ENCODE measurements around the gene FOXL1.

FOXL1 gene

DNA sequence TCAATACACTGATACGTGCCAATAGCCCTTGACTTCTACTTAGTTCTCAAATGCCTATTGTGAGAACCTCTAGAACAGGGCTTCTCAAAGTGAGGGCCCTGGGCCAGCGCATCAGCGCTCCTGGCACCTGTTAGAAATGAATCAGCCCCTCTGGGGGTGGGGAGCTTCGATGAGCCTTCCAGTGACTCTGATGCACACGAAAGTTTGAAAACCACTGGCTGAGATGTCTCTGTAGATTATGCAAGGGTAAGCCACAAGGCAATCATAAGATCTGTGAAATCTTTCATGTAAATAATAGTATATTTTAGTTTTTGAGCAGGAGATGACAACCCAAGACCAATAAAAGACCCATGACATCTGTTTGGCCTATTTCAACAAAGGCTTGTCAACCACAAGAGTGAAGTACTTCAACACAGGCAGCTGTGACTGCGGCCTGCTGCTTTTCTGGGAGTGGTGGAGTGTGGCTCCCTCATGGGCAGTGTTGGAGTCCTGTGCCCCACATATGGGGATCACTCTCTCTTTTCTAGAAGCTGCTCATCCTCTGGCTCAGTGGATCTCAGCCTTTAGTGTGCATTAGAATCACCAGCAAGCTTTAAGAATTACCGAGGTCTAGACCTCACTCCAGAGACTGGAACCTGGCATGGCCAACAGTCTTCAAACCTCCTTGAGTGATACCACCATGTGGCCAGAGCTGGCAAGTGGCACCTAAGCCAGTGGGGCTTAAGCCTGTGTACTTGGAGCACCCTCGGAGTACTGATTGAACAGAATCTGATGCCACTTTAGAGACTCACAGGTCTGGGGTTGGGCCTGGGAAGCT is 29.1 kb upstream of the FOXL1 start:
- DNase-seq = peak; percentile 30

DNA sequence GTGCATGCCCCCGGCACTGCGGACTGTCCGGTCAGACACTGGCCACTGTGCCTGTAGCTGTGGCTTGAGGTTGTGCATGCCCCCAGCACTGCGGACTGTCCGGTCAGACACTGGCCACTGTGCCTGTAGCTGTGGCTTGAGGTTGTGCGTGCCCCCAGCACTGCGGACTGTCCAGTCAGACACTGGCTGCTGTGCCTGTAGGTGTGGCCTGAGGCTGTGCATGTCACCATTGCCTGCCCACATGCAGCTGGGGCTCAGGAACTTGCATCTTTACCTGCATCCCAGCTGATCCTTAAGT is 28.5 kb upstream of the FOXL1 start:
- no peak for DNase-seq

DNA sequence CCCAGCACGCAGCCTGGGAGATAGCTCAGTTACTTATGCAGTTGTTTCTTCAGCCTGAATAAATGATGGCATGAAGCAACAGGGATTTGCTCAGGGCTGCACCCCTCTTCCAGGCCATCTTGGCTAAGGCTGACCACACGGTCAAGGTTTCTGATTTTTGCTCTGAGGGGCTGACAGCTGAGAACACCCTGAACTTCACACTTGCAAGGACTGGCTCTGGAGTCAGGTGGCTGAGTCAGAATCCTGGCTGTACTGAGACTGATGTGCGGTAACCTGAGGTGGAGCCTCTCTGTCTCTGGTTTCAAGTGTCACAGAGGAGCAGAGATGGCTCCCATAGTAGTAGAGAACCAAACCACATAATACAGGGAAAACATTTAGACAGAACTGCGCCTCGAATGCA is 28.1 kb upstream of the FOXL1 start:
- DNase-seq = no peak

DNA sequence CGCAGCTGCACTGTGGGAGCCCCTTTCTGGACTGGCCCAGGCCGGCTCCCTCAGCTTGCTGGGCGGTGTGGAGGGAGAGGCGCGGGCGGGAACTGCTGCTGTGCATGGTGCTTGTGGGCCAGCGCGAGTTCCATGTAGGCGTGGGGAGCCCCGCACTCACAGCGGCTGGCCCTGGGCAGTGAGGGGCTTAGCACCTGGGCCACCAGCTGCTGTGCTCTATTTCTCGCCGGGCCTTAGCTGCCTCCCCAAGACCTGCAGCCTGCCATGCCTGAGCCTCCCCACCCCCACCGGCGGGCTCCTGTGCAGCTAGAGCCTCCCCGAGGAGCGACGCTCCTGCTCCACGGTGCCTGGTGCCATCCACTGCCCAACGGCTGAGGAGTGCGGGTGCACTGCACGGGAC is 25.0 kb upstream of the FOXL1 start:
- DNase-seq = no peak

DNA sequence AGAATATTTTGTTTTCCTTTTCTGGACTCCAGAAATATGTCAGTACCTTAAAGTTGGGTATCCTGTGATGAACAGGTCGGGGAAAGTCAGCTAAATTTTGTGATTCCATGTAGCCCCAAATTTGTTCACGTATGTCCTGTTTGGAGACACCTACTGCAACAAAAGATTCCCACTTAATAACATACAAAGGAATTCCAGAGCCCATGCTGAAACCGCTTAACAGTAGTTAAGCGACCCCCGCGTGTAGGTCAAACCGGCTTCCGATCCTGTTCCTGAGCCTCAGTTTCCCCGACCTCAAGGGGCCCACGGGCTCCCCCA is 23.8 kb upstream of the FOXL1 start:
- DNase-seq = no peak

DNA sequence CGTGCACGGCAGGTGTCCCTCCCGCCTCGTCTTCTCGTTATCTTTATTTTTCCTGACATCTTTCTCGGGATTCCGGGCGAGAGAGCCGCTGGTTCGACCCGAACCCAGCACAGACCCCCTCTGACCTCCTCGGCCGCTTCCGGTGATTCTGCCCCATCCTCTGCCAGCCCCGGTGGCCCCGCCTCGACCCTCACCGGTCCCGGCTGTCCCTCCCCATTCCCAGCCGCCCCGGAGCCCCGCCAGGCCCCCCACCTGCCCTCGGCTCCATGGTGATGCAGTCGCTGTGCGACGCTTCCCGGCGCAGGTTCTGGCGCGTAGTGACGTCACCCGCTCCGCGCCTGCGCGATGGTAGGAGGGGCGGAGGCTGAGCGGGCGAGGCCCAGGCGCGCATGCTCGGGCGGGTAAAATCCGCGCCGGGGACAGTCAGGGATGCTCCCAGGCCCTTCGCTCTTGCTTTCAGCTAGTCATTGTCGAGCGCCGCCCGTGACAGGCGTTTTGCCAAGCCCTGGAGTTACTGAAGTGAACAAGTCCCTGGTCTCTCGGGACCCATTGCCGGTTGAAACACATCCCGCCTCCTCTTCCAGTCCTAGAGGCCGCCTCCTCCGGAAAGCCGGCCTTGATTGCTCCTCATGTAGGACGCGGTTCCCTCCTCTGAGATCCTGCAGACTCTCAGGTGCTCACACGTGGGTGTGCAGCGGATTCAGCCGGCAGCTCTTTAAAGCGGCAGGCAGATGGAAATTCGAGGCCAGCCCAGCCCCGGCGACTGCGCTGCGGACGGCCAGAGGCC is 23.2 kb upstream of the FOXL1 start, which contains the start of gene MTHFSD:
Gene MTHFSD, minus strand, starts transcription at position 319 of the 787 bp plus-strand sequence. Its CDS starts 51 bp downstream, at position 268.
- DNase-seq = peak; percentile 94

DNA sequence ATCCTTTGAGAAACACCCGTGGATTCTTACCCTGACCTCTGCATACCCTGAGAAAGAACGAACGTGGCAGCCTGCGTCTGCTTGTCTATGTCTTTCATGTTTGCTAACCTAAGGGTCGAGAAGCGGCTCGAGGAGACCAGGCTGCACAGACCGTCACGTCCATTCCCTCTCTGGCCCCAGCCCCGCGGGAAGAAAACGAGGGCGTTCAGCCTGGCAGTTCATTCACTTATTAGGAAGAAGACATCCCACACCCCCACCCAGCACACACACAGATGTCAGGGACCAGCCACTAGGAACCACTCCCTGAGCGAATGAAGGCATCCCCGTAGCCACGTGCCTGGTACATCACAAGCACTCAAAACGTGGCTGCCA is 22.7 kb upstream of the FOXL1 start:
- DNase-seq = no peak

DNA sequence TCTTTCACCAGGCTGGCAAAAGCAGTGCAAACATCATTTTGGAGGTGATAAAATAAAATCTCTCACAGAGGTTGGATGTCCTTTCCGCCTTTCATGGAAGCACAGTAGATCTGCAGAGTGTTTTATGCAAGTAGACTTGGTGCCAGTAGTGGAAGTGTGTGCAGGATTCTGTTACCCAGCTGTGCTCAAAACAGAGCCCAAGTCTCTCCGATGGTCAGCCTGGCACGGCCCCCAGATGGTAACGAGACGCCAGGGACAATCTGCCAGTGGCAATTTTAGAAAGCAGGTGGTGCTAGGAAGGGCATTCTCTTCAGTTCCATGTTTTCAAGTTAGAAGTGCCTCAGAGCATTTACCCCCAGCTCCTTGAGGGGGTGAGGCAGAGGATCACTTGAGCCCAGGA is 21.8 kb upstream of the FOXL1 start:
- no peak for DNase-seq

DNA sequence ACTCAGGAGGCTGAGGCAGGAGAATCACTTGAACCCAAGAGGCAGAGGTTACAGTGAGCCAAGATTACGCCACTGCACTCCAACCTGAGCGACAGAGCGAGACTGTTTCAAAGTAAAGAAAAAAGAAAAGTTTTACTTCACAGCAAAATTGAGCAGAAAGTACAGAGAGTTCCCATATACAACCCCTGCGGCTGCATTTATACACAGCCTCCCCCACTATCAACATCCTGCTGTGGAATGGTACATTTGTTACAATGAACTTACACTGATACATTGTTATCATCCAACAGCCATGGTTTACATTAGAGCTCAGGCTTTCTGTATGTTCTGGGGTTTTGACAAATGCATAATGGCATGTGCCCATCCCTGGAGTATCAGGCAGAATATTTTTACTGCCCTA is 20.8 kb upstream of the FOXL1 start:
- no peak for DNase-seq

DNA sequence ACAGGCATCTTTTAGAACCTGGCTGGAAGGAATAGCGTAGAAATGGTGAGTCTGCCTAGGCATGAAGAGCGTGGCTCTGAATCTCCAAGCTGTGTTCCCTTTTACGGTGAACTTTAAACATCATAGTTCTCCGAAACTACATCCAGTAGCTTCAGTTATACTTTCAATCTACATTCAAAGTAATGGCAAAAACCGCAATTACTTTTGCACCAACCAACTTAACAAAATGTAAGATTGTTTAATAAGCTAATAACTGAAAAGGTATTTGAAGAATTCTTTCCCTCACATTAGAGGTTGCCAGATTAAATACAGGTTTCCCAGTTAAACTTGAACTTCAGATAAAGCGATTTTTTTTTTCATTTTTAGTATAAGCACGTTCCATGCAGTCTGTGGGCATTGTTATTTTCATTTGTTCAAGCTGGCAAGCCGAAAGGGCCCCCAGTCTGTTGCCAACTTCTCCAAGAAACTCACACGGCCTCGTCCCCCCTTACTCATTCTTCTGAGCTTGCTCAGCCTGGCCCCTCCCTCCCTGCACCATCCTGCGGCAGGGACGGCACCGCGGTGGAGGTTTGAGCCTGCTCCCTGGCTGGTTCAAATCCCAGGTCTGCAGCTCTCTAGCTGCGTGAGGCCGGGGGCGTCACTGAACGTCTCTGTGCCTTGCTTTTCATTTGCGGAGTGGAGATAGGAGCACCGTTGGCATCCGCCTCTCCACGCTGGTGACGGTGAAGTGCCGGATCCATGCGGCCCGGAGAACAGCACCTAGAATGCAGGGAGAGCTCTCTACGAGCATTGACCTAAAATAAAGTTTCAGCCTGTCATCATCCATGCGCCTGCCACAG is 19.8 kb upstream of the FOXL1 start:
- no peak for DNase-seq

DNA sequence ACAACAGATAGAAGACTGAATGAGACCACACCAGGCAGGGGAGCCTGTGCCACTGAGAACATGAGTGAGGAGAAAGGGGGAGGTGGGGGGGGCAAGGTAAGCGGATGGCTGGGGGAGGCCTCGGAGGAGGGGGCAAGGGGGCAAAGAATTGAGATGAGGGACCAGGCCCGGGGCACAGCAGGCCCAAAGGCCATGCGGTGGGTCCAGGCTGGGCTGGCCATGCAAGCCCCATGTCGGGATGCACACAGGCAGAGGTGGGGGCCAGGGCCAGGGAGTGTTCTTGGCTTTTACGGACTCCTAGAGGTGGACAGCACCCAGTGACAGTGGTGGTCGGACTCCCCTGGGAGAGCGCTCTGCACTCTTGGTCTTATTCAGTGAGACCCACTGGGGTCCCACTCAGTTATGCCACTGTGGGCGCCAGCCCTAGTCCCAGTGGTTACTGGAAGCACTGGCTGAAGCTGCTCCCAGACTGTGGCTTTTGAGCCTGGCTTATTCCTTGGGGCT is 18.5 kb upstream of the FOXL1 start:
- DNase-seq = no peak

DNA sequence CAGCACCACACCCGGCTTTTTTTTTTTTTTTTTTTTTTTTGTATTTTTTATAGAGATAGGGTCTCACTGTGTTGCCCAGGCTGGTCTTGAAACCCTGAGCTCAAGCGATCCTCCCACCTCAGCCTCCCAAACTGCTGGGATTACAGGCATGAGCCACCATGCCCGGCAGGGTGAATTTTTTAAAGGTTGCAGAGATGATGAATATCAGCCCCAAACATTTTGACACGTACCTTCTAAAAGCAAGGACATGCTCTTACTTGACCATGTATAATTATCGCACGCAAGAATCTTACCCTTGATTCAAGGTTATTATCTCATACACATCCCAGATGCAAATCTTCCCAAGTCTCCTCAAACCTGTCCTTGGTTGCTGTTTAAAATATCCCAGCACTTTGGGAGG is 16.0 kb upstream of the FOXL1 start:
- DNase-seq = no peak

DNA sequence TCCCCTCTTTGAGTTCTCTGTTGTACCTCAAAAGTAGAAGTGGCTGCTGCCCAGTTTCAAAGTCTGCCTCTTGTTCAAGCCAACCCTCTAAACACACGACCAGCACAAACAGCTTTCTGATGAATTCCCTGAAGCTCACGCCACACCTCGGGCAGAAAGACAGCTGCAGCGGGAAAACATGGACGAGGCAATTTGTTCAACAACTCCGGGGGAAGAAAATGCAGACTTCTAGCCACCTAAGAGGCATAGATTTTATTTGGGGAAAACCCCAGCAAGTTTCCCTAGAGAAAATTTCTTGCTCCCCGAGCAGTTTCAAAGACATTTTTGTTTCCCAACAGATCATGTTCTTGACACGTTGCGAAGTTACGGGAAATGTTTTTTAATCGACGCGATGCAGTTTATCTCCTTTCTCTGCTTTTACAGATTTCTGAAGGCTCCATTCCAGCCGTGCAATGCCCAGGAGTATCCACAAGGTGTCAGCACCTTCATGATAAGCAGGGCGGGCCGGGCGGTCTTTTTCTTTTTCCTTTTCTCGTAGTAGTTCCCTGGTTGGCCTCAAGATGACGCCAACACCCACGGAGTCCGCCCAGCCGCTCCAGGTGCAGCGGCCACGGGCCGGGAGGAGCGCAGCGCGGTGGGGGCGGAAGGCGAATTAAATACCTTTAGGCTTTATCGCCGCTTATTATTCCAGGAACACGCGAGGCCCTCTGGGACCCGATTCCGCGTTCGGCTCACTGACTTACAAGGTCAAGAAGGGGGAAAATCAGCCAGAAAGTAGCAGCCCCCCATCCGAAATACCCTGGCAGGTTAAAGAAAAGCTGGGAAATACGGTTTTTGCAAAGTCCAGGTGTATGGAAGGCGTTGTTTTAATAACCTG is 14.6 kb upstream of the FOXL1 start:
- DNase-seq = peak; percentile 90

DNA sequence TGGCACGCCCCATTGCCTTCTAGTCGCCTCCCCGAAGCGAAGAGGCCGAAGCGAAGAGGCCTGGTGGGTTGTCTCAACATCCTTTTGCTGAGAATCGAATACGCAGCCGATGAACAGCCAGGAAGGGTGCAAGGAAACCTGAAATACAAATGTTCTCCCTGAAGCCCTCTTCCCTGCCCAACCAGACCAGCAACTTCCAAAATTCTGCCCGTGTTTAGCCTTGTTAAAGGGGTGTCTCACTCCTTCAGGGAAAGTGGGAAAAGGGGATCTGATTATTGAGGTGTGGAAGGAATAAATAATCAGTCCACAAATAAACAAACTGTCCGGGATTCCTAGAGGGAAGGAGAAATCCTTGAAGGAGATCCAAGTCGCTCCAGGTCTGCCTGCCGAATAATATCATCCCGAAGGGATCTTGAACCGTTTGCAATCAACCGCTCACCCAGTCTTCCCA is 13.1 kb upstream of the FOXL1 start:
- no peak for DNase-seq

DNA sequence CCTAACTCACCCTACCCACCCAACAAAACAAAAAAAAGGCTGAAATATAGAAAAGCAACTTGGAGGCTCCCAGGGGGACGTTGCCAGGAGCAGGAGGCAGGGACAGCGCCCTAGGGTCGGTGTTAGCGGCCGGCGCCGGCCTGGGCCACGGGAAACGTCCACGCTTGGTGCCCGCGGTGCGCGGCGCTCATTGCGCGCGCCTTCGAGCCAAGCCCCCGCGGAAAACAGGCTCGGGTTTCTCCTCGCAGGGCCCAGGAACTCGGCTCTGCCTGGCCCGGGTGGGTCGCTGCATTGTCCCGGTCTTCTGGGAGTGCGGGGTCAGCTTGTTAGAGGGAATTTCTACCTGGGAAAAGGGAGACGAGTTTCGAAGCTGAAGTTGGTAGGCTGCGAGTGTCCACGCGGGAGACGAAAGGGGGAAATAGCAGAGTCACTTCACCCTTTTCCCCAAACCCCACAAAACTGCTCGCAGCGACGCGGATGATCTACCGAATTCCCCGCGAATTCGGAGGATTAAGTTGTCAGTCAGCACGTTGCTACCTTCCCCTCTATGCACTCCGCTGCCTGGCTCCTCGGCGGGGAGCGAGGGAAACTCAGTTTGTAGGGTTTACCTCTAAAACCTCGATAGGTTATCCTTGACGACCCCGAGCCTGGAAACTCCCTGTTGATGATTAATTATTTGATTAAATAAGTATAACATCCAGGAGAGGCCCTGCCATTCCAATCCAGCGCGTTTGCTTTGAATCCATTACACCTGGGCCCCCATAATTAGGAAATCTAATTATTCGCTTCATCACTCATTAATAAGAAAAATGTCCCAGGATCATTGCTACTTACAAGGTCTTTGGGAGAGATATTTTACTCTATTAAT is 12.5 kb upstream of the FOXL1 start:
- DNase-seq = no peak

DNA sequence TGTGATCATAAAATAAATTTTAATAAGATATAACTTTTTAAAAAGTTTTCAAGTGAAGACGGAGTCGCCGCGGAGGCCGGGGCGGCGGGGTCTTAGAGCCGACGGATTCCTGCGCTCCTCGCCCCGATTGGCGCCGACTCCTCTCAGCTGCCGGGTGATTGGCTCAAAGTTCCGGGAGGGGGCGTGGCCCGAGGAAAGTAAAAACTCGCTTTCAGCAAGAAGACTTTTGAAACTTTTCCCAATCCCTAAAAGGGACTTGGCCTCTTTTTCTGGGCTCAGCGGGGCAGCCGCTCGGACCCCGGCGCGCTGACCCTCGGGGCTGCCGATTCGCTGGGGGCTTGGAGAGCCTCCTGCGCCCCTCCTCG is 11.8 kb upstream of the FOXL1 start, which contains the start of gene FOXC2:
Gene FOXC2, plus strand, starts transcription at position 229 of the 365 bp plus-strand sequence. CDS start 507 bp downstream, outside the sequence.
- DNase-seq = peak; percentile 78

DNA sequence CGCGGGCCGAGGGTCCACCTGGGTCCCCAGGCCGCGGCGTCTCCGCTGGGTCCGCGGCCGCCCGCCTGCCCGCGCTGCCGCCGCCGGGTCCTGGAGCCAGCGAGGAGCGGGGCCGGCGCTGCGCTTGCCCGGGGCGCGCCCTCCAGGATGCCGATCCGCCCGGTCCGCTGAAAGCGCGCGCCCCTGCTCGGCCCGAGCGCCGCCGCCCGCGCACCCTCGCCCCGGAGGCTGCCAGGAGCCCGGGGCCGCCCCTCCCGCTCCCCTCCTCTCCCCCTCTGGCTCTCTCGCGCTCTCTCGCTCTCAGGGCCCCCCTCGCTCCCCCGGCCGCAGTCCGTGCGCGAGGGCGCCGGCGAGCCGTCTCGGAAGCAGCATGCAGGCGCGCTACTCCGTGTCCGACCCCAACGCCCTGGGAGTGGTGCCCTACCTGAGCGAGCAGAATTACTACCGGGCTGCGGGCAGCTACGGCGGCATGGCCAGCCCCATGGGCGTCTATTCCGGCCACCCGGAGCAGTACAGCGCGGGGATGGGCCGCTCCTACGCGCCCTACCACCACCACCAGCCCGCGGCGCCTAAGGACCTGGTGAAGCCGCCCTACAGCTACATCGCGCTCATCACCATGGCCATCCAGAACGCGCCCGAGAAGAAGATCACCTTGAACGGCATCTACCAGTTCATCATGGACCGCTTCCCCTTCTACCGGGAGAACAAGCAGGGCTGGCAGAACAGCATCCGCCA is 11.2 kb upstream of the FOXL1 start:
- DNase-seq = peak; percentile 17

DNA sequence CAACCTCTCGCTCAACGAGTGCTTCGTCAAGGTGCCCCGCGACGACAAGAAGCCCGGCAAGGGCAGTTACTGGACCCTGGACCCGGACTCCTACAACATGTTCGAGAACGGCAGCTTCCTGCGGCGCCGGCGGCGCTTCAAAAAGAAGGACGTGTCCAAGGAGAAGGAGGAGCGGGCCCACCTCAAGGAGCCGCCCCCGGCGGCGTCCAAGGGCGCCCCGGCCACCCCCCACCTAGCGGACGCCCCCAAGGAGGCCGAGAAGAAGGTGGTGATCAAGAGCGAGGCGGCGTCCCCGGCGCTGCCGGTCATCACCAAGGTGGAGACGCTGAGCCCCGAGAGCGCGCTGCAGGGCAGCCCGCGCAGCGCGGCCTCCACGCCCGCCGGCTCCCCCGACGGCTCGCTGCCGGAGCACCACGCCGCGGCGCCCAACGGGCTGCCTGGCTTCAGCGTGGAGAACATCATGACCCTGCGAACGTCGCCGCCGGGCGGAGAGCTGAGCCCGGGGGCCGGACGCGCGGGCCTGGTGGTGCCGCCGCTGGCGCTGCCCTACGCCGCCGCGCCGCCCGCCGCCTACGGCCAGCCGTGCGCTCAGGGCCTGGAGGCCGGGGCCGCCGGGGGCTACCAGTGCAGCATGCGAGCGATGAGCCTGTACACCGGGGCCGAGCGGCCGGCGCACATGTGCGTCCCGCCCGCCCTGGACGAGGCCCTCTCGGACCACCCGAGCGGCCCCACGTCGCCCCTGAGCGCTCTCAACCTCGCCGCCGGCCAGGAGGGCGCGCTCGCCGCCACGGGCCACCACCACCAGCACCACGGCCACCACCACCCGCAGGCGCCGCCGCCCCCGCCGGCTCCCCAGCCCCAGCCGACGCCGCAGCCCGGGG is 10.4 kb upstream of the FOXL1 start:
- DNase-seq = no peak
